BLaER1 (cell line): ENCODE measurements around the gene SIPA1.

Experiments used
- H3K27ac ChIP-seq: shearing (Covaris generic); formaldehyde crosslinking; 2 replicates; pipeline ENCODE4 v1.8.1; 2022
- H3K27me3 ChIP-seq: shearing (Covaris generic); formaldehyde crosslinking; 2 replicates; pipeline ENCODE4 v1.8.1; 2022
- H3K36me3 ChIP-seq: shearing (Covaris generic); formaldehyde crosslinking; 2 replicates; pipeline ENCODE4 v1.8.1; 2022
- H3K4me1 ChIP-seq: shearing (Covaris generic); formaldehyde crosslinking; 2 replicates; pipeline ENCODE4 v1.8.1; 2022
- H3K4me2 ChIP-seq: shearing (Covaris generic); formaldehyde crosslinking; 2 replicates; pipeline ENCODE4 v1.8.1; 2022
- H3K4me3 ChIP-seq: shearing (Covaris generic); formaldehyde crosslinking; 2 replicates; pipeline ENCODE4 v1.8.1; 2022
- H3K9ac ChIP-seq: shearing (Covaris generic); formaldehyde crosslinking; 2 replicates; pipeline ENCODE4 v1.8.1; 2022
- H3K9me3 ChIP-seq: shearing (Covaris generic); formaldehyde crosslinking; 2 replicates; pipeline ENCODE4 v1.8.1; 2022
- H4K20me1 ChIP-seq: shearing (Covaris generic); formaldehyde crosslinking; 2 replicates; pipeline ENCODE4 v1.8.1; 2022
- Cebpa-rat ChIP-seq: shearing (Covaris generic); IDR thresholded peaks from 2 replicates; pipeline ENCODE4 v1.8.1; 2022

Gene SIPA1

GRCh38 chr11:65615950-65616574 lies 21.8 kb upstream of the SIPA1 start:
- peak overlapping the region; percentile 89 for H3K9ac ChIP-seq
- H3K4me2 ChIP-seq, result peak overlapping the region; percentile 99
- TF ChIP-seq Cebpa-rat, result no peak
- H3K27ac ChIP-seq, result peak overlapping the region; percentile 88
- H3K9me3 ChIP-seq, result no peaks in the 10 kb centered on the region
- H3K27me3 ChIP-seq, result no peaks in the 10 kb centered on the region
- H4K20me1 ChIP-seq, result peaks cover 78% of the 10 kb centered on the region
- H3K36me3 ChIP-seq, result peaks cover 47% of the 10 kb centered on the region
- peak overlapping the region; percentile 88 for H3K4me3 ChIP-seq
- peaks cover 56% of the 10 kb centered on the region for H3K4me1 ChIP-seq

GRCh38 chr11:65616575-65617001 lies 21.3 kb upstream of the SIPA1 start:
- Histone ChIP-seq H3K27ac (peak overlapping the region; percentile 88), H3K4me1 (peaks cover 51% of the 10 kb centered on the region), H3K4me2 (peak overlapping the region; percentile 99), H3K27me3 (no peaks in the 10 kb centered on the region), H3K36me3 (peaks cover 49% of the 10 kb centered on the region), H4K20me1 (peaks cover 73% of the 10 kb centered on the region), H3K4me3 (peak overlapping the region; percentile 88), H3K9ac (peak overlapping the region; percentile 89), H3K9me3 (no peaks in the 10 kb centered on the region)
- TF ChIP-seq Cebpa-rat, result no peak

- Histone ChIP-seq H3K27ac (no peak overlapping the region; the same call in 1 of the 2 replicates), H3K9ac (peak overlapping the region; percentile 89), H3K4me1 (peaks cover 44% of the 10 kb centered on the region)
Measured at GRCh38 chr11:65617136-65617850, 20.6 kb upstream of the SIPA1 start.

DNA sequence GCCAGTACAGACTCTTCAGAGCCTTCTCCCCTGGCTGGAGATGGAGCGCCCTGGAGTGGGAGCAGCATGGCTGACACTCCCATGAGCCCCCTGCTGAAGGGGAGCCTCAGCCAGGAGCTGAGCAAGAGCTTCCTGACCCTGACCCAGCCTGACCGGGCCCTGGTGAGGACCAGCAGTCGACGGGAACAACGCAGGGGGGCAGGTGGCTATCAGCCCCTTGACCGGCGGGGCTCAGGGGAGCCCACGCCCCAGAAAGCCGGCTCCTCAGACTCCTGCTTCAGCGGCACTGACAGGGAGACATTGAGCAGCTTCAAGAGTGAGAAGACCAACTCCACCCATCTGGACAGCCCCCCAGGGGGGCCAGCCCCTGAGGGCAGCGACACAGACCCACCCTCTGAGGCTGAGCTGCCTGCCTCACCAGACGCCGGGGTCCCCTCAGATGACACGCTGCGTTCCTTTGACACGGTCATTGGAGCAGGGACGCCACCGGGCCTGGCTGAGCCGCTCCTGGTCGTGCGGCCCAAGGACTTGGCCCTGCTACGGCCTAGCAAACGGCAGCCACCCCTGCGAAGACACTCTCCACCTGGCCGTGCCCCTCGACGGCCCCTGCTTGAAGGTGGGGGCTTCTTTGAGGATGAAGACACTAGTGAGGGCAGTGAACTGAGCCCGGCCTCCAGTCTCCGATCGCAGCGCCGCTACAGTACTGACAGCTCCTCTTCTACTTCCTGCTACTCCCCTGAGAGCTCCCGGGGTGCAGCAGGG lies 19.7 kb upstream of the SIPA1 start:
- Histone ChIP-seq H3K4me1 (peaks cover 35% of the 10 kb centered on the region), H4K20me1 (peaks cover 60% of the 10 kb centered on the region), H3K4me3 (no peak overlapping the region), H3K36me3 (peaks cover 65% of the 10 kb centered on the region), H3K4me2 (peak overlapping the region; percentile 99), H3K9me3 (no peaks in the 10 kb centered on the region), H3K27ac (peak overlapping the region; percentile 58), H3K27me3 (no peaks in the 10 kb centered on the region), H3K9ac (peak overlapping the region; percentile 89; the same call in 1 of the 2 replicates)
- TF ChIP-seq Cebpa-rat, result no peak

More at GRCh38 chr11:65617136-65617850, 20.6 kb upstream of the SIPA1 start:
- no peaks in the 10 kb centered on the region for H3K27me3 ChIP-seq
- no peaks in the 10 kb centered on the region for H3K9me3 ChIP-seq
- H3K4me2 ChIP-seq, result peak overlapping the region; percentile 99
- peak overlapping the region; percentile 88 for H3K4me3 ChIP-seq
- H4K20me1 ChIP-seq, result peaks cover 66% of the 10 kb centered on the region
- peaks cover 56% of the 10 kb centered on the region for H3K36me3 ChIP-seq
- TF ChIP-seq Cebpa-rat, result no peak

GRCh38 chr11:65618763-65619162 lies 19.1 kb upstream of the SIPA1 start:
- Histone ChIP-seq H3K4me2 (peak overlapping the region; percentile 99), H4K20me1 (peaks cover 57% of the 10 kb centered on the region), H3K4me3 (no peak overlapping the region), H3K9ac (peak overlapping the region; percentile 48; the same call in 1 of the 2 replicates), H3K9me3 (no peaks in the 10 kb centered on the region), H3K27me3 (no peaks in the 10 kb centered on the region), H3K27ac (peak overlapping the region; percentile 58), H3K4me1 (peaks cover 33% of the 10 kb centered on the region), H3K36me3 (peaks cover 71% of the 10 kb centered on the region)
- no peak for TF ChIP-seq Cebpa-rat

DNA sequence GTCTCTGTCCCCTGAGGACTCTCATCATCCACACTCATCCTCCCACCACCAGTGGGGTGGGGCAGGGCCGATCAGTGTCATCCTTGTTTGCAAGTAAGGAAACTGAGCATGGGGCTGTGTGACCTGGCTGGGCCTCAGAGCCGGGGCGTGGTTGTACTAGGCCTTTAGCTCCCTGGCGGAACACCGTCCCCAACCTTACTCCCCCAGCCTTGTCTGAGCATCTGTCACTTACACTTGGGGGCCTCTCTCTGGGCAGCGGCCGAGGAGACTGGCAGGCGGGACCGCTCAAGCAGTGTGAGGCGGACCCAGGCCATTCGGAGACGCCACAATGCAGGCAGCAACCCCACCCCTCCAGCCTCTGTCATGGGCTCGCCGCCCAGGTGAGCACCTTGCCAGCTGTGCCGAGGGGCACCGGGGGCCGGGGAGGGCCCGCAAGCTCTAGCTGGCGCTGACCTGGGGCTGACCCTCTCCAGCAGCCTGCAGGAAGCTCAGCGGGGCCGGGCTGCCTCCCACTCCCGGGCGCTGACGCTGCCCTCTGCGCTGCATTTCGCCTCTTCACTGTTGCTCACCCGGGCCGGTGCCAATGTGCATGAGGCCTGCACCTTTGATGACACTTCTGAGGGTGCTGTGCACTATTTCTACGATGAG lies 18.5 kb upstream of the SIPA1 start:
- Histone ChIP-seq H3K27me3 (no peaks in the 10 kb centered on the region), H4K20me1 (peaks cover 56% of the 10 kb centered on the region), H3K4me1 (peaks cover 40% of the 10 kb centered on the region), H3K27ac (peak overlapping the region; percentile 58; the same call in 1 of the 2 replicates), H3K4me3 (no peak overlapping the region), H3K4me2 (peak overlapping the region; percentile 99), H3K9ac (0 out of 2 replicates have a peak overlapping the region, but pooled peaks have one; percentile 48), H3K36me3 (peaks cover 77% of the 10 kb centered on the region), H3K9me3 (no peaks in the 10 kb centered on the region)
- no peak for TF ChIP-seq Cebpa-rat

- H4K20me1 ChIP-seq, result peaks cover 62% of the 10 kb centered on the region
- H3K4me1 ChIP-seq, result peaks cover 51% of the 10 kb centered on the region
- no peaks in the 10 kb centered on the region for H3K27me3 ChIP-seq
- no peak for TF ChIP-seq Cebpa-rat
- H3K27ac ChIP-seq, result no peak overlapping the region
- no peak overlapping the region for H3K4me3 ChIP-seq
- no peak overlapping the region for H3K4me2 ChIP-seq
- no peak overlapping the region for H3K9ac ChIP-seq
- H3K9me3 ChIP-seq, result no peaks in the 10 kb centered on the region
- H3K36me3 ChIP-seq, result peaks cover 88% of the 10 kb centered on the region
Measured at GRCh38 chr11:65620666-65621065, 17.2 kb upstream of the SIPA1 start.

DNA sequence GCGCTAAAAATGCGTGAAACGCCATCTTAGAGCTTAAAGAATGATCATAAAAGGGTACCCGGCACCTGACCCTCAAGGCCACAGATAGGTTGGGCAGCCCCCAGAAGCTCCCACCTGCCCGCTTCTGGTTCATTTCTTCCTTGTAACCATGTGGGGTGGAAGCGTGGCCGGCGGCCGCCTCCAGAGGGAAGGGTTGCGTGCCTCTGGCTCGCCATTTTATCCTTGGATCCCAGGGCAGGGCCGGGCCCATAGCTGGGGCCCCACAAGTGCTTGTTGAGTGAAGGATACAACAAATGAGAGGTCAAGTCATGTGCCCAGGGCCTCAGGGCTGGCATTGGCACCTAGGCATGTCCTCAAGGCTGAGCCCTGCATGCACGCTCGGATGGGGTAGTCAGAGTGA lies 16.4 kb upstream of the SIPA1 start:
- Histone ChIP-seq H3K9ac (no peak overlapping the region), H3K4me1 (peaks cover 56% of the 10 kb centered on the region), H3K27me3 (no peaks in the 10 kb centered on the region), H4K20me1 (peaks cover 56% of the 10 kb centered on the region), H3K27ac (no peak overlapping the region), H3K4me3 (no peak overlapping the region), H3K9me3 (no peaks in the 10 kb centered on the region), H3K4me2 (no peak overlapping the region), H3K36me3 (peaks cover 93% of the 10 kb centered on the region)
- no peak for TF ChIP-seq Cebpa-rat

DNA sequence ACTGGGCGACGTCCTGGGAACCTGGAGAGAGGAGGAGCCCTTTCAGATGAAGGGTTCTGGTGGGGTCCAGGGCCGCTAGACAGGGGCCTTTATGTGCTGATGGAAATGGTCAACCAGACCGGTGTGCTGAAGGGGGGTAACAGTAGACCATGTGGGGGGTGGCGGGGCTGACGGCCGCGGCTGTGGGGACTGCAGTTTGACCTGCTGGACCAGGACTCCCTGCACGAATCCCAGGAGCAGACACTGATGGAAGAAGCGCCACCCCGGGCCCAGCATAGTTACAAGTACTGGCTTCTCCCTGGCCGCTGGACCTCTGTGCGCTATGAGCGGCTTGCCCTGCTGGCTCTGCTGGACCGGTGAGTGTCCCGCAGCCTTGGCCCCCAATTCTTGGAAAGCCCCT lies 15.9 kb upstream of the SIPA1 start:
- Histone ChIP-seq H3K4me3 (no peak overlapping the region), H3K36me3 (peaks cover 96% of the 10 kb centered on the region), H3K27me3 (no peaks in the 10 kb centered on the region), H3K4me2 (no peak overlapping the region), H4K20me1 (peaks cover 51% of the 10 kb centered on the region), H3K4me1 (peaks cover 54% of the 10 kb centered on the region), H3K9ac (no peak overlapping the region), H3K27ac (no peak overlapping the region), H3K9me3 (no peaks in the 10 kb centered on the region)
- TF ChIP-seq Cebpa-rat, result no peak
